Measurements from ENCODE around the gene ANO3.

ANO3 gene

GRCh38 chr11:26649884-26650283 is 318.0 kb downstream of the ANO3 start:
- no peak for ATAC-seq

DNA sequence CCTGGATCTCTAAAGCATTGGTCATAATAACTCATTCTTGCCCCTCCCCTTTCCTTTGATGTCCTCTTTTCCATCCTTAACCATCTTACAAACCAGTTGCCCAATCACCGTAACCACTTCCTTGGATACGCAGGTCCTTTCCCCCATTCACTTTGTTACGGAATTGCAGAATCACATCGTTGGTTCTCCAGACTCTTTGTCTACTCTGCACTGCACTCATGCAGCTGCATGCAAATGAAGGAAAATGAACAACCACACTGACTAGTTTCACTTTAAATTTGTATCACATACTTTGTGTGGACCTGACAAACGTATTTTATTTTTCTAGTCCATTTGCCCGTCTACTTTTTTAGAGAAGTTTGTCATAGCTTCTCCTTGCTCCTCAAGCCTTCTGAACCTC is 320.0 kb downstream of the ANO3 start:
- no peak for ATAC-seq

DNA sequence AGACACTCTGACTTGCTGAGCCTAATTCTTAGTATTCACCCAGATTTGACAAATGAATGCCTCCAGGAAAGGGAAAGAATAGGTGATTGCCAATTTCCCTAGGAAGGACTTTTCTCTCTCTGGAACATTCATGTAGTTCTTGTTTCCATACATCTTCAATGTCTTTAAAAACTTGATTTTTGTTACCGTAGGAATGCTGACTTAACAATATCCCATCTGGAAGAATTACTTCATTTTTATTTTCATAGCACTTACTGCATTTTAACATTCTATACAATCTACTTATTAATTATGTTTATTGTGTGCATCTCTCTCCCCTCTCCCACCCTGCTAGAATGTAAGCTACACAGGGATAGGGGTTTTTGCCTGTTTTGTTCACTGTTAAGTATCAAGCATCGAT is 323.4 kb downstream of the ANO3 start:
- ATAC-seq: no peak

GRCh38 chr11:26662916-26663315 is 331.0 kb downstream of the ANO3 start:
- no peak for ATAC-seq

DNA sequence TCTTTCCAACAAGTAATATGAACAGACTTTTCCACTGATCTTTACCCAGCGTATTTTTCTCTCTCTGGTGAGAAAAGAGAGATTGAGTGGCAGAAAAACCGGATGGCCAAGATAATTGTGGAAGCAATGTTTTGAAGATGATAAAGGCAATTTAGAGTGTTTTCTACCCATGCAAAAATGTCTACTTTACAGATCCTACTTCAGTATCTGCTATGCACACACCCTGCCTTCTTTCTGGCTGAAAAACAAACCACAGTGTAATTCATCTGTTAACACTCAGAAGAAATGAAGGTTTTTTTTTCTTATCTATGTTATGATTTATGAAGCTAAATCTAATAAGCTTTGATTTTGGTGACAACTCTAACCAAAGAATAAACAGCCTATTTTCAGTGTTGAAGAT is 333.1 kb downstream of the ANO3 start:
- no peak for ATAC-seq

DNA sequence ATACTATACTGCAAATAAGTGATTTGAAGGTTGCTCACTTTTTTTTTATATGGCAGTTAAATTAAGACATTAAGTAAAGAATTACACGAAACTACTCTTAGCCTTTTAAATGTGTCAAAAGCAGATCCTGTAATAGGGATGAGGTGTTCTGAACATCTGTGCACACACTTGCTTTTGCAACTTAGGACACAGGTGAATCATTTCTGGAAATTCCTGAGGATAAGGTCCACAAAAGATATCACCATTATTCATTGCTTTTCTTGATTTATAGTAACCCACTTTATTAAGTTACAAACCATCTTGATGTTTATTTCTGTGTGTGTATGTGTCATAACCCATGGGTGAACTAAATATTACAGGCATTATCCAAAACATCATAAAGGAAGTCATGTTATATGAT is 334.0 kb downstream of the ANO3 start:
- ATAC-seq: no peak

DNA sequence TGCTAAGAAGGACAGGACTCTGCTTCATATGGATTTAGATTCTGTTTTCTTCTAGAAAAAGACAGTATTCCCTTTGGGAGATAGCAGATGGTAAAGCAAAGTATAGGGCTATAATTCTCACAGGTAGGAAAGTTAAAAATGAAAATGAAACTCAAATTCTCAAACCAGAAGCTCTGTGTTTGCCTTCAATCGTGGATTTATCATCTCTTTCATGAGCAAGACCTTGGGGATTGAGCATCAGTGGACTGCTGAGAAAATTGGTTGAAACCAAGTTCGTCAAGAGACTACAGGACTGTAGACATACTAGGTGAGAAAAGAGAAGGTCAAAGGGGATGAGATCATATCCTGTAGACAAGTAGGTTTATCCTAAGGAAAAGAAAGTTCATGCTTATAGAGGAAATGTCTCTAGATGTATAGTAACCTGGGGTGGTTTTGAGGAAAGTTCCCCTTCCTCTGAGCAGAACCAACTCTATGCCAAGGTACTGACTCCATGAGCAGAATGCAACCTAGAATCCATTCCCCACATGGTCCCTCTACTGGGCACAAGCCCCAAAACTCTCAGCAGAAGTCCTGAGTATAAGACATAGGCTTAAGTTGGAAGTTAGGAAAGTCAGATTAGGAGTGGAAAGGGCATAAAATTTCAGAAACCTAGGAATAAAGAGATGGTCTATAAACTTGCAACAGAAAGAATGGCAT is 343.5 kb downstream of the ANO3 start:
- no peak for ATAC-seq

DNA sequence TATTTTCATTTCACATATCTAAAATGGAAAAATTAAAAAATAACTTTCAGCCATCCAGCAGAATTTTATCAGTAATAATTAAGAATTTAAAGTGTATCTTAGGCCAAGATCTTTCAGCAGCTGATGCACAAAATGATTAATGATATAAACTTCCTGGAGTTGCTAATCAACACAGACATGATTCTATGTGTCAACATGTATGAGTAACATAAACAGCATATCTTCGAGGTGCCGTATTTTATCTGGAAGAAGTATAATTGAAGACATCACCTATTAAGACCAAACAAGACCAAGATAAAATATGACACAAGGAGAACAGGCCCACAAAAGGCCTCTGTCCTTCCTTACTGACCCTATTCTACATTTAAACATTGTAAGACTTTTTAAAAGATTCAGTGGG is 344.7 kb downstream of the ANO3 start:
- no peak for ATAC-seq

- ATAC-seq: no peak
These were observed 345.6 kb downstream of the ANO3 start for GRCh38 chr11:26677566-26677965.

DNA sequence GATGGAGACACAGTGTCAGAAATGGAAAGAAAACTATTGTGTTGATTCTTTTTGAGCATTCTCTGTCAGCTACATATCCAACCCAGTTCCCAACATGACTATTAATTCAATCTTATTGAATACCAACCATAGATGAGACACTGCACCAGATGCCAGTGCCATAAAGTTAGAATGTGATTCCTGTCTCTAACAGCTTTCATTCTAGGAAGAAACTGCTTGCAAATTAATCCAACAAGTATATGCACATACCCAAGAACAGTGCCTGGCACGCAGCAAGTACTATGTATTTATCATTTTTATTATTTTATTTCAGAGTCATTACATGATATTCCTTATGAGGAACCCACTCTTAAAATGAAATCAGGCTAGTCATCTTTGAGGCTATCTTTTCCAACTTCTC is 355.4 kb downstream of the ANO3 start:
- ATAC-seq: no peak

DNA sequence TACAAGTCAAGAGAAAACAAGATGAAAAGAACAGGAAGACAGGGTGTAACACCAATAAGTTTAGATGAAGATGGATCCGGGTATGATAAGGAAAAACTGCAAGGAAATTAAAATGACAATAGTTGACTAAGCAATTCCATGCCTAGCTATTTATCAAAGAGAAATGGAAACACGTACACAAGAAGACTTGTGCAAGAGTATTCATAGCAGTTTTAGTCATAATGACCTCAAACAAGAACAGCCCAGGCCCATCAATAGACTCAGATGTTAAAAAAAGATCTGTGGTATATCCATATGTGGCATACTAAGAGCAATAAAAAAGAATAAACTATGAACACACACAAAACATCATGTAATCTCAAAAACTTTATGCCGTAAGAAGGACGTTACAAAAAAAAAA is 356.8 kb downstream of the ANO3 start:
- no peak for ATAC-seq

GRCh38 chr11:26696330-26696729 is 364.4 kb downstream of the ANO3 start:
- no peak for ATAC-seq

- no peak for ATAC-seq
These were observed 366.3 kb downstream of the ANO3 start for GRCh38 chr11:26698224-26698623.

DNA sequence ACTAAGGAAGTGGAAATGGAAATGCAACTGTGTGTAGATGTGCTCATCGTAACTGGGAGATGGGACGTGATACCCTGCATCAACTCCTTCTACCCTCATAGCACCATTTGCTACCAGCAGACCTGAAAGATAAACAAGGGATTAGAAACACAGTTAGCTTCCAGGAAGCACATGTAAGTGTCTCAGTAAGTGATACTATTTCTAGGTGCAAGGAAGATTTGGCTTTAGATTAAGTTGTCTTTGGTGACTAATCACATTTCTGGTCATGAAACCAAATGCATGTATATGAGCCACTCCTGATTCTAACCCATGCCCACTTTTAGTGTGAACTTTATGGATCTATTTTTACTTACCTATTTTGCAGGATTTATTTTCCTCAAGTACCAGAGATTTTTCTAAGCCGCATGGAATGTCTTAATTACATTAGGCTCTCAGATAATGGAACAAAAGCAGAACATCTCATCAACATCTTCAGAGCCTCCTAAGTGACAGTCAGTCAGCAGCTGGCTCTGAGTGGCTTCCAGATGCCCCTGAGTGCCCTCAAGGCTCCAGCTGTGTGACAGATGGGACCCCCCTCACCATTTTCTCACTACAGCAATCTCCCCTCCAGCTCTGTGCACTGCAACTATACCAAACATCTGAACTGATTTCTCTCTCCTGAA is 368.8 kb downstream of the ANO3 start:
- ATAC-seq: no peak

DNA sequence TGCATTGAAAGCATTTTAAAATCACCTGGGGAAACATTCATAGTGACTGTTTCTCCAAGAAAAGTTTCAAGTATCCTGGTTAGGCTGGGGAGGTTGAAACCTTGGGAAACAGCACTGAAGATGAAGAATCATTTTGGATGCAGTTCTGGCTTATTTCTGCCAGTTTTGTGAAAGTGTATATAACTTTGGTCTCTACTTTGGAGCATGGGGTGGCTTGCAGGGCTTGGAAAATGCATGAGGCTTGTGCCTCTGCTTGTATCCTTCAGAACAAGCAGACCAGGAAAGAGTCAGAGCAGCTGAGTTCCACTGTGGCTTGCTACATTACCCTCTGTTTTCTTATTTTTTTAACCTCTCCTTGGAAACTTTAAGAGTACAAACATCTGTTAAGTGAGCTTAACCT is 370.5 kb downstream of the ANO3 start:
- ATAC-seq: no peak

GRCh38 chr11:26703411-26704191 is 371.7 kb downstream of the ANO3 start:
- ATAC-seq: no peak

DNA sequence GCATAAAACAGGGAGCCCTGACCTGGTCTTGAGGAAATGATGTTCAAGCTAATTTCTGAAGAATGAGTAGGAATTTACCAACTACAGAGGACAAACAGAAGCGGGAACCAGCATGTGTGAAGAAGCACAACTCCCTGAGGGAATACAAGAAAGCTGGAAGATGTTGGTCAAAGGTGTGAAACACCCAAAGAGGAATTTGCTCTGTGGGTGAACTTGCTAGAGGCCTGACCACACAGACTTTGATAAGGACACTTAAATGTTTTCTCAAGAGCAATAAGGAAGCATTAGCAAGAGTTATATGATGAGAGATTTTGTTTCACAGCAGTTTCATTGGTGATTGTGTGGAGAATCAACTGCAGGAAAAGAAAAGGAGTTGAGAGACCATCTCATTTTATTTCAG is 372.3 kb downstream of the ANO3 start:
- ATAC-seq: no peak

- ATAC-seq: no peak
These were observed 374.3 kb downstream of the ANO3 start for GRCh38 chr11:26706181-26706580.

GRCh38 chr11:26708736-26709456 is 377.0 kb downstream of the ANO3 start:
- ATAC-seq: no peak

DNA sequence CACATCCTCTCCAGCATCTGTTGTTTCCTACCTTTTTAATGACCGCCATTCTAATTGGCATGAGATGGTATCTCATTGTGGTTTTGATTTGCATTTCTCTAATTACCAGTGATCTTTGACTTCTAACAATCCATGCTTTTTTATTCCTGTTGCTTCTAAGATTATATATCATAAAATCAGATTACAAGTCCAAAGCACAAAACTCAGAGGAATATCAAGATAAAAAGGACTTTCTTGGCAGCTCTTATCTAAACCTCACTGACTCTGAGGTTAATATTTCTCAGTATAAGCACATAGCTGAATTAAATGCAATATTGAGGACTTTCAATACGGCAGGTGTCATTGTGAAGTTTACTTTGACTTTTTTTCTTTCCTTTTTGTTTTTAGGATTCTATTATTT is 378.6 kb downstream of the ANO3 start:
- no peak for ATAC-seq

DNA sequence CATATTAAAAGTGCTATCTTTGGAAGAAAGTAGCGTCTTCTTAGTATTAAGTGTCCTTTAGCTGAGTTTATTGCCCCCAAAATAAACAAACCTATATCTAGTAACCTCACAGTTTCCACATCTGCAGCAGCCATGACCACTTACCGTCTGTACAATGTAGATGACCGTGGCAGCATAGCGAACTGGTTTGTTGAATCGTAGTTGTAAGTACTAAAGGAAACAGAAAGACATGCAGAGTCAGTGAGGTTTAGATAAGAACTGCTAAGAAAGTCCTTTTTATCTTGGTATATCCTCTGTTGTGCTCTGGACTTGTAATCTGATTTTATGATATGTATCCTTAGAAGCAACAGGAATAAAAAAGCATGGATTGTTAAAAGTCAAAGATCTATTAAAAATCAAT is 380.6 kb downstream of the ANO3 start:
- ATAC-seq: no peak
